ENCODE results near the gene CHRNA5. TPM values are rescaled to one million over a fixed set of nuclear protein-coding genes. Genes with fewer than 3 reads are reported as not detected.

Gene CHRNA5
- polyA plus RNA-seq, 3 donors, result 0.19 TPM; not detected in 2

DNA sequence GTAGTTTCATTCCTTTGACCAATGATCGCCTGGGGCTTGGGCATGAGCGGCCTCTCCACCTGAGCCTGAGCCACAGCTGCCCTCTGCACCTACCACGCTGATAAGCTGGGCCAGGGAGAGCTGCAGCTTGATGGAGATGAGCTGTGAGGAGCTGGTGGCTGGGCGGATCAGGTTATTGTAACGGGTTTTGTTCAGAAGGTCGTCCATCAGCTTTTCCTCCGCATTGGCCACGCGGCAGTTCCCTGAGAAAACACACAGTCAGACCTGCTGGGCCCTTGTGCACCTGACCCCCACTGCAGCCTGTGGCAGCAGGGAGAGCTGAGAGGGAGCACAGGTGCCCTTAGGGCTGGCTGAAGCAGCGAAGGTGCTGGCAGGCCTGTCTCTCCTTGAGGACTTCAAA lies 70.0 kb downstream of the CHRNA5 start:
- Mint-ChIP-seq H3K36me3 (no peaks in the 10 kb centered on the region), H3K4me3 (no peak overlapping the region), H3K4me1 (peaks cover 1% of the 10 kb centered on the region), H3K27me3 (ENCODE audit: low read depth in 3 of 3) (peaks cover 4 to 17% (median 10%) of the 10 kb centered on the region in 3 donors), H3K27ac (no peak overlapping the region), H3K9me3 (peaks cover 3 to 12% (median 8%) of the 10 kb centered on the region in 7 donors)
- Histone ChIP-seq H3K4me1 (ENCODE audit: control insufficient read depth in 1 of 2, insufficient read depth in 2 of 2, low read length in 2 of 2) (peaks cover 0 to 1% of the 10 kb centered on the region in 2 donors), H3K9ac (ENCODE audit: insufficient read depth, low read length, poor library complexity, severe bottlenecking) (no peak overlapping the region), H3K9me3 (replicated peaks in 1 of 2; ENCODE audit: control insufficient read depth in 1 of 2, insufficient read depth in 1 of 2, low read length in 2 of 2) (peaks cover 4 to 9% of the 10 kb centered on the region in 2 donors), H4K20me1 (ENCODE audit: insufficient read depth, low read length) (no peaks in the 10 kb centered on the region), H3K4me2 (replicated peaks; ENCODE audit: extremely low read depth, low read length, poor library complexity, severe bottlenecking) (no peak overlapping the region), H3K36me3 (replicated peaks in 1 of 2; ENCODE audit: control insufficient read depth in 1 of 2, insufficient read depth in 2 of 2, low read length in 2 of 2) (no peaks in the 10 kb centered on the region), H3K4me3 (replicated peaks in 1 of 3; ENCODE audit: low read depth in 2 of 3, low read length in 3 of 3) (no peak overlapping the region), H3K27ac (ENCODE audit: low read depth in 1 of 2, low read length in 2 of 2) (no peak overlapping the region), H3K79me2 (ENCODE audit: insufficient read depth, low read length) (no peaks in the 10 kb centered on the region), H2AFZ (ENCODE audit: insufficient read depth, low read depth, low read length, poor library complexity, severe bottlenecking) (no peak overlapping the region), H3K27me3 (ENCODE audit: control insufficient read depth in 2 of 2, insufficient read depth in 2 of 2, low read length in 2 of 2) (peaks cover 0 to 8% of the 10 kb centered on the region in 2 donors)
- no peak for DNase-seq
- 92% methylated on average over 10 of the region's 10 CpGs for WGBS (ENCODE audit: insufficient coverage)
- TF ChIP-seq, protein P1, sequence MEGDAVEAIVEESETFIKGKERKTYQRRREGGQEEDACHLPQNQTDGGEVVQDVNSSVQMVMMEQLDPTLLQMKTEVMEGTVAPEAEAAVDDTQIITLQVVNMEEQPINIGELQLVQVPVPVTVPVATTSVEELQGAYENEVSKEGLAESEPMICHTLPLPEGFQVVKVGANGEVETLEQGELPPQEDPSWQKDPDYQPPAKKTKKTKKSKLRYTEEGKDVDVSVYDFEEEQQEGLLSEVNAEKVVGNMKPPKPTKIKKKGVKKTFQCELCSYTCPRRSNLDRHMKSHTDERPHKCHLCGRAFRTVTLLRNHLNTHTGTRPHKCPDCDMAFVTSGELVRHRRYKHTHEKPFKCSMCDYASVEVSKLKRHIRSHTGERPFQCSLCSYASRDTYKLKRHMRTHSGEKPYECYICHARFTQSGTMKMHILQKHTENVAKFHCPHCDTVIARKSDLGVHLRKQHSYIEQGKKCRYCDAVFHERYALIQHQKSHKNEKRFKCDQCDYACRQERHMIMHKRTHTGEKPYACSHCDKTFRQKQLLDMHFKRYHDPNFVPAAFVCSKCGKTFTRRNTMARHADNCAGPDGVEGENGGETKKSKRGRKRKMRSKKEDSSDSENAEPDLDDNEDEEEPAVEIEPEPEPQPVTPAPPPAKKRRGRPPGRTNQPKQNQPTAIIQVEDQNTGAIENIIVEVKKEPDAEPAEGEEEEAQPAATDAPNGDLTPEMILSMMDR (IDR thresholded peaks at IDR 0.05), result no peak
- intact Hi-C loops (cut with micrococcal nuclease), result no loop called here

DNA sequence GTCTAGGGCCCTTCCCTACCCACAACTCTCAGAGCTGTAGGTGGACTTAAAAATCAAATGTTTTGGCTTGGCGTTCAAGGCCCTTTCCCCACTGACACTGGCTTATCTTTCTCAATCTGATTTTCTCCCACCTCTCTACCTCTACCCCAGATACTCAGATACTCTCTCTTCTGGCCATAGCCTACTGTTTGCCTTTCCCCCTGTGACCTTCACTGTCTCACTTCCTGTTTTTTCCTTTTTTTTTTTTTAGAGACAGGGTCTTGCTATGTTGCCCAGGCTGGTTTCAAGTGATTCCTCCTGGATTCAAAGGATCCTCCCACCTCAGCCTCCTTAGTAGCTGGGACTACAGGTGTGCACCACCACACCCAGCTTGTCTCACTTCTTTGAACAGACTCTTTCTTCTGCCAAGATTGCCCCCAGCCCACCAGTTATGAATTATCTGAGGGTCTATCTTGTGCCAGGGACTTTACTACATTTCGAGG lies 71.1 kb downstream of the CHRNA5 start:
- peaks cover 11 to 24% (median 21%) of the 10 kb centered on the region in 3 donors for H3K27me3 Mint-ChIP-seq (ENCODE audit: low read depth in 3 of 3)
- H3K4me1 Mint-ChIP-seq, result peaks cover 10% of the 10 kb centered on the region
- Histone ChIP-seq H2AFZ (ENCODE audit: insufficient read depth, low read depth, low read length, poor library complexity, severe bottlenecking) (no peak overlapping the region), H3K4me3 (replicated peaks in 1 of 3; ENCODE audit: low read depth in 2 of 3, low read length in 3 of 3) (no peak overlapping the region), H3K27me3 (ENCODE audit: control insufficient read depth in 2 of 2, insufficient read depth in 2 of 2, low read length in 2 of 2) (peaks cover 0 to 17% of the 10 kb centered on the region in 2 donors), H3K4me1 (ENCODE audit: control insufficient read depth in 1 of 2, insufficient read depth in 2 of 2, low read length in 2 of 2) (peaks cover 9 to 12% of the 10 kb centered on the region in 2 donors), H3K36me3 (replicated peaks in 1 of 2; ENCODE audit: control insufficient read depth in 1 of 2, insufficient read depth in 2 of 2, low read length in 2 of 2) (no peaks in the 10 kb centered on the region), H4K20me1 (ENCODE audit: insufficient read depth, low read length) (no peaks in the 10 kb centered on the region), H3K79me2 (ENCODE audit: insufficient read depth, low read length) (no peaks in the 10 kb centered on the region), H3K4me2 (replicated peaks; ENCODE audit: extremely low read depth, low read length, poor library complexity, severe bottlenecking) (no peak overlapping the region), H3K9ac (ENCODE audit: insufficient read depth, low read length, poor library complexity, severe bottlenecking) (no peak overlapping the region), H3K9me3 (replicated peaks in 1 of 2; ENCODE audit: control insufficient read depth in 1 of 2, insufficient read depth in 1 of 2, low read length in 2 of 2) (peaks cover 4 to 9% of the 10 kb centered on the region in 2 donors), H3K27ac (ENCODE audit: low read depth in 1 of 2, low read length in 2 of 2) (no peak overlapping the region)
- H3K9me3 Mint-ChIP-seq, result peaks cover 3 to 14% (median 8%) of the 10 kb centered on the region in 7 donors
- H3K27ac Mint-ChIP-seq, result no peak overlapping the region
- intact Hi-C loops (cut with micrococcal nuclease), result no loop called here
- 91% methylated on average over 1 of the region's 2 CpGs for WGBS (ENCODE audit: insufficient coverage)
- TF ChIP-seq, protein P1 (IDR thresholded peaks at IDR 0.05), result no peak
- H3K36me3 Mint-ChIP-seq, result no peaks in the 10 kb centered on the region
- H3K4me3 Mint-ChIP-seq, result no peak overlapping the region
- no peak for DNase-seq

Data from CD14-positive monocyte (primary cell).